AG08395 (cell line): ENCODE measurements around the gene OGFOD2.
"Not testable (repeated sequence)": the region's sequence is repeated elsewhere in the genome, so short reads cannot be mapped to it uniquely, and the experiment has no call there.

Experiments used
- DNase-seq: peaks from one replicate; pipeline ENCODE4 v3.0.0; 2012; ENCODE audit warnings: mixed read lengths, low spot score

Gene OGFOD2

DNA sequence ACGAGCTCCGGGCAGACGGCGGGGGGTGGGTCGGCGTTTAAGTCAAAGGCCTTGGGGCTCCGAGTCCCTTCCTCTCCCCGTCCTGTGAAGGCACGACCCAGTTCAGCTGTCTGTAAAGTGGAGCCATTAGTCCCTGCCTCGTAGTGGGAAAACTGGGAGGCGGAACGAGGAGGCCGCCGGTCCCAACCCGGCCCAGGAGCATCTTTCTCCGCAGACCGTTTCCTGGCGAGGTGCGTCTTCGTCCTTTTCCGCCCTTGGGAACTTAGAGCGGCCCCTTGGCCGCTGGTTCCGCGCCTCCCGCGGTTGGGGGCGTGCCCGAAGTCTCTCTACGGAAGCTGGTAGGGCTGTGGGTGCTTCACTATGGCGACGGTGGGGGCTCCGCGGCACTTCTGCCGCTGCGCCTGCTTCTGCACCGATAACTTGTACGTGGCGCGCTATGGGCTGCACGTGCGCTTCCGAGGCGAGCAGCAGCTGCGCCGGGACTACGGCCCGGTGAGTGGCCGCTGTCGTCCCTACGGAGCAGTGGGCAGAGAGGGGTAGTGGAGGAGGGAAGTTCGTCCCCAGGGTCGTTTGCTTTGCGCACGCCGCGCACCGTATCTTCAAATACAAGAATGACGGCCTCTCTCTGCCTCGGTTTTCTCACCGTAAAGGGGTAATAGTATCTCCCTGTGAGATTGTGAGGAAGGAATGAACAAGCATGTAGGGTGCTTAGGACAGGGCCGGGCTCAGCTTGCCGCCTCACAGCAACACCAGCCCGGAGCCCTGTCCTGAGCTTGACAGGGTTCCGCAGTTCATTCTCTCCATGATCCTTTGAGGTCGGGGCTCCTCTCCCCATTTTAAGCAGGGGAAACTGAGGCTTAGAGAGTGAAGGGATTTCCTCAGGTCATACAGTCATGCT is at the start of gene OGFOD2:
TSS of gene OGFOD2 (plus strand) at position 353 of the 898 bp plus-strand sequence. CDS start at position 361, 8 bp downstream.
- peak; percentile 91 for DNase-seq

DNA sequence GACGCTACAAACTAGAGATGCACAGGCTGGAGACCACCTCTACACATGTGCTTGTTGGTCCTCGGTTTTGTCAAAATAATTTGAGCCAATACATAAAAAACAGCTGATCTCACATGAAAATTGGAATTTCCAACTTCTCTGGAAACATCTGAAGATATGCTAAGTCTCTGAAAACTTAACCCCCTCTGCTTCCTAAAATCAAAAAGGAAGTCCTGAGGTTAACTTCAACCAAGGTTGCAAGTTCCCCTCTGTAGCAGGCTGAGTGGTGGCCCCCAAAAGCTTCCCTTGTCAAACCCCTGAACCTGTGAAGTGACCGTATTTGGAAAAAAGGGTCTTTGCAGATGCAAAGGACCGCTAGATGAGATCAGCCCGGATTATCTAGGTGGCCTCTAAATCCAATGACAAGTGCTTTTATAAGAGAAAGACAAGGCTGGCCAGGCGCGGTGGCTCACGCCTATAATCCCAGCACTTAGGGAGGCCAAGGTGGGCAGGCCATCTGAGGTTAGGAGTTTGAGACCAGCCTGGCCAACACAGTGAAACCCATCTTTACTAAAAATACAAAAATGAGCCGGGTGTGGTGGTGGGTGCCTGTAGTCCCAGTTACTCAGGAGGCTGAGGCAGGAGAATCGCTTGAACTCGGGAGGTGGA is 47.2 kb upstream of the OGFOD2 start:
- DNase-seq: no peak

DNA sequence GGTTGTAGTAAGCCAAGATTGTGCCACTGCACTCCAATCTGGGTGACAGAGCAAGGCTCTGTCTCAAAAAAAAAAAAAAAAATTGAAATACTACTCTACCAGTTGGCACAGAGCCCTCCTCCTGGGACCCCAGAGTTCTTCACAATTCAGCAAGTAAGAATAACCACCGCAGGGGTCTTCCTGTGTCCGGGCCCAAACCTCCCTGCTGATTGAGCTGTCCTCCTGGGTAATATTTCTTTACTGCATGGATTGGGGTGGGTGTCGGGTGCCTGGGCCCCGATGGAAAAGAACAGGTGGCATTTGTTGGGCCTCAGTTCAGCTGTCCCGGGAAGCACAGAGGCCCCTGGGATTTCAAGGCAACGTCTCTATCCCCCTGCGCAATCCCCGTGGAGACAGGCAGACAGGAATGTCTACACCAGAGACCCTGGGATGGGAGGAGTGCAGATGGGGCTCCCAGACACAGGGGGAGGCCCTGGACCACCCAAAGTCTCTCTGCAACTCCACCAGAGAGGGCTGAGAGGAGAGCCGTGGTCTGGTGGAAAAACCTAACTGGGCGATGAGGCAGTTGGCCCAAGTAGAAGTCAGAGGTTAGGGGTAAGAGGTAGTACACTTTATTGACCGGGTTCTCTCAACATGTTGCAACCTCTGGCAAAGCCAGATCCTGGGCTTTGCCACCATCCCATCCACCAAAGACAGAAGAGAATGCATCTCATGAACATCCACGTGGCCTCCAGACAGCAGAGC is 46.5 kb upstream of the OGFOD2 start:
- DNase-seq: no peak

DNA sequence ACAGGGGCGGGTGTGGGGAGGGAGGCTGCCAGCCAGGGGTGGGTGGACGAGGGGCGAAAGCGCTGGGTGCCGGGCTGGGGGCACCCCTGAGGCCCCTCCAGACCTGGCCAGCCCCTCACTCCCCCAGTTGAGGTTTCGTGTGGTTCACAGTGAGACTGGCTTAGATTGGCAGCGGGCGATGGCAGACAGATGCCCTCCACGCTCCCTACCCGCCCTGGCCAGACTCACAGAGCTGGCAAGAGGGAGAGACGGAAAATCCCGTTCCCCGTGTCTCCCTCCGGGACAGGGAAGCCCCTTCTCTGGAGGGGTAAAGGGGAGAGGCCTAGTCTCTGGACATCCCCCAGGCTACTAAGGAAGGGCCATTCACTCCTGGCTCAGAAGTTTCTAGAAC is 45.9 kb upstream of the OGFOD2 start:
- DNase-seq: no peak

DNA sequence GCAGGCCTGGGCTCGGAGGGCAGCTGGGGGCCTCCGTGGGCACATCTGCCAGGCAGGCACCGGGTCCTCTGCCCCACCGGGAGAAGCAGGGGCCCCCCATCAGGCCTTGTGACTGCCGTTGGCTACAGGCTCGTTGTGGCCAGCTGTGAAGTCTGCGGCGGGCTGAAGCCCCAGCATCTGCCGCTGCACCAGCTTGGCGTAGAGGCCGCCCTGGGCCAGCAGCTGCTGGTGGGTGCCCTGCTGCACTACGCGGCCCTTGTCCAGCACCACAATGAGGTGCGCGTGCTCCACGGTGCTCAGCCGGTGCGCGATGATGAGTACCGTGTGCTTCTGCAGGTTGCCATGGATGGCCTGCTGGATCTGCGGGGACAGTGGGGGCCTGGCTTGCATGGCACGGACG is 45.2 kb upstream of the OGFOD2 start:
- no peak for DNase-seq

DNA sequence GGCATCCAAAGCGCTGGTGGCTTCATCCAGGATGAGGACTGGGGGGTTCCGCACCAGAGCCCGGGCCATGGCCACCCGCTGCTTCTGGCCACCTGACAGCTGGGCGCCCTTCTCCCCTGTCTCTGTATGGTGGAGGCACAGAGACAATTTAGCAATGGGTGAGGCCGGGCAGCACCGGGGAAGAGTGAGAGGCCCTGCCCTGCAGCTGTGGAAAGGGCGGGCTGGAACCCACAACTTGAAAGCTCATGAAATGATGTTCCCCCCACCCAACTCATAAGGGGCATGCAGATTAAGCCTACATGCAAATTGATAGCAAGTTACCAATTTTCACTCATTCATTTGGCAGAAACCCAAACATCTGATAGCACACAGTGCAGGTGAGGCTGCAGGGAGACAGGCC is 42.8 kb upstream of the OGFOD2 start:
- no peak for DNase-seq

DNA sequence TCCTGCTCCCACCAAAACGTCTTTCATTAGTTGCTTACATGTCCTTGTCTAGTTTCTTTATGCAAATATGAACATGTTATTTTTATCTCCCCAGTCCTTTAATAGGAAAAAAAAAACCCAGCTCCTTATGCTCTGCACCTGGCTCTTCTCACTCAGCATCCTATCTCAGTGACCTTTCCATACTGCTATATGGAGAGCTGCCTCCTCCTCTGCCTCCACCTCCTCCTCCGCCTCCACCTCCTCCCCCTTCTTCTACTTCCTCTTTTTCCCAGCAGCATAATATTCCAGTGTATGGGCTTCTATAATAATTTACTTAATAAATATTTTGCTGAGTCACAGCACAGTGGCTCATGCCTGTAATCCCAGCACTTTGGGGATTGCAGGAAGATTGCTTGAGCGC is 40.3 kb upstream of the OGFOD2 start:
- DNase-seq: no peak

DNA sequence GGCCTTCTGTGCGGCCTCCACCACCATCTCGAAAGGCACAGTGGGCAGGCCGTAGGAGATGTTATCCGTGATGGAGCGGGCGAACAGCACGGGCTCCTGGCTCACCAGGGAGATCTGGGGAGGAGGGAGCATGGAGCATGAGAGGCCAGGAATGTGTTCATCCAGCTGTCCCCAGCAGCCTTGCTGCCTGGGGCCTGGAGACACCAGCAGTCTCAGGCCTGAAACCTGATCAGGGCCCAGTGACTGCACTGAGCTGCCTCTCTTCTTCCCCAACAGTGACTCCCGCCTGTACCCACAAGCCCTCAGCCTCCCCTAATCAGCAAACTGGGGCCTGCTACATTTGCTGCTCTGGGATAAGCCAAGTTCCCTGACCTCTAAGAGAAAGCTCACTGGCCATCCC is 39.7 kb upstream of the OGFOD2 start:
- DNase-seq: no peak

DNA sequence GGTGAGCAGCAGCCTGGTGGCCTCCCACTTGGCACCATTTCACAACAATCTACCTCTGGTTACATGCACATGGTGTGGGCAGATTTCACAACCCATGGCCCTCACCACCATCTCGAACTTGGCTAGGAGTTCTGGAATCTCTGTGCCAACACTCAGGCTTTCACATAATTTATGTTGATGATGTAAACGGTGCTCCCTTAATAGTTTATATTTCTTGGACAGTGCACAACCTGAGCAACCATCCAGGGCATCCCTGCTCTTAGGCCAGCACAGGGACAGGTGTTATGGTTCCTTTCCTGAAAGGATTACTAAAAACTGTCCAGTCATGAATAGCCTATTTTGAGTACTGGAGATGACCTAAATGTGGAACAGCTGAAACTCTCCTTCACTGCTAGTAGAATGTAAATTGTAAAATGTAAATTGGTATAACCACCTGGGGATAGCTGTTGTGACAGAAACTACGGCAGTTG is 37.4 kb upstream of the OGFOD2 start:
- no peak for DNase-seq

DNA sequence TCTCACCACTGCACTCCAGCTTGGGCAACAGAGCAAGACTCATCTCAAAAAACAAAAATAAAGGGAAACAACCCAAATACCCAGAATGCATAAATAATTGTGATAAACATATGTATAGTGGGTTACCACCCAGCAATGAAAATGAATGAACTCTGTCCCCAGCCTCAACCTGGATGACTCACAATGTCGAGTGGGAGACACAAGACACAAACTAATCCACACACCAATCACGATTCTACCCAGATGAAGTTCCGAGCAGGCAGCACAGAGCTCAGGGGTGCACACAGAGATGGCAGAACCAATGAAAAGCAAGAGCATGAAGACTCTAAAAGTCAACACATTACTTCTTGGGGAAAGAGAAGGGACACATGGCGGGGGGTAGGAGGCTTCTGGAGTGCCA is 35.9 kb upstream of the OGFOD2 start:
- no peak for DNase-seq

DNA sequence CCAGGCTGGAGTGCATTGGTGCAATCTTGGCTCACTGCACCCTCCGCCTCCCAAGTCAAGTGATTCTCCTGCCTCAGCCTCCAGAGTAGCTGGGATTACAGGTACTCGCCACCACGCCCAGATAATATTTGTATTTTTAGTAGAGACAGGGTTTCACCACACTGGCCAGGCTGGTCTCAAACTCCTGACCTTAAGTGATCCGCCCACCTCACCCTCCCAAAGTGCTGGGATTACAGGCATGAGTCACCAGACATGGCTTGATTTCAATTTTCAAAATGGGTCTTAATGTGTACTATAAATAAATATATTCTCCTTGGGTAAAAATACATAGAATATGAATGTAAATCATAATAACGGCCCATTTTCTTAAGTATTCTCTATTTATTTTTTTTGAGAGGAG is 33.7 kb upstream of the OGFOD2 start:
- DNase-seq: not testable (repeated sequence)

DNA sequence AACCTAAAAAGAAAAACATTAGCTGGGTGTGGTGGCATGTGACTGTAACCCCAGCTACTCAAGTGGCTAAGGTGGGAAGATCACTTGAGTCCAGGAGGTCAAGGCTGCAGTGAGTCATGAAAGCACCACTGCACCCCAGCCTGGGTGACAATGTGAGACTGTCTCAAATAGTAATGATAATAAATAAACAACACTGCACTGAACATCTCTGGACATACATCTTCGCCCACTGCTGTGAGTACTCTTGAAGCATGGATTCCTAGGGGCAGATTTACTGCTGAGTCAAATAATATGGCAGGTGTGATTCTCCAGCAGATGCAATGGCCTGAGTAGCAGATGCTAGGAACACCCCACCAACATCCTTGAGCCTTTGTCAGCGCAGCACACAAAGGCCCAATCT is 32.4 kb upstream of the OGFOD2 start:
- DNase-seq: no peak

DNA sequence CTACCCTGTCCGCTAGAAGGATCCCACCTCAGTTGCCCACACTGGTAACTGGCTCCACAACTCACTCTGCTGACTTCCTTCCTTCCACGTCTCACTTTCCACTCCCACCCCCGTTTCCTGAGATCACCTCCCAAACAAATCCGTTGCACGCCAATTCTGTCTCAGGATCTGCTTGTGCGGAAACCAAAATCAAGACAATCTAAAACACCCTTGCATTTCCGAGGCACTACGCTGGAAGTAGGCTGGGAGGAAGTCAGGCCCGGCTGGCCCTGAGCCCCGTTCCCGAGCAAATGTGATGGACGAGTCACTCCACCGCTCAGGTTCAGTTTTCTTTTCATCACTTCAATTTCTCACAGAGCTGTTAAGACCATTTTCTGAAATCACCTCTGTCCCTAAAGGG is 31.8 kb upstream of the OGFOD2 start:
- DNase-seq: no peak

DNA sequence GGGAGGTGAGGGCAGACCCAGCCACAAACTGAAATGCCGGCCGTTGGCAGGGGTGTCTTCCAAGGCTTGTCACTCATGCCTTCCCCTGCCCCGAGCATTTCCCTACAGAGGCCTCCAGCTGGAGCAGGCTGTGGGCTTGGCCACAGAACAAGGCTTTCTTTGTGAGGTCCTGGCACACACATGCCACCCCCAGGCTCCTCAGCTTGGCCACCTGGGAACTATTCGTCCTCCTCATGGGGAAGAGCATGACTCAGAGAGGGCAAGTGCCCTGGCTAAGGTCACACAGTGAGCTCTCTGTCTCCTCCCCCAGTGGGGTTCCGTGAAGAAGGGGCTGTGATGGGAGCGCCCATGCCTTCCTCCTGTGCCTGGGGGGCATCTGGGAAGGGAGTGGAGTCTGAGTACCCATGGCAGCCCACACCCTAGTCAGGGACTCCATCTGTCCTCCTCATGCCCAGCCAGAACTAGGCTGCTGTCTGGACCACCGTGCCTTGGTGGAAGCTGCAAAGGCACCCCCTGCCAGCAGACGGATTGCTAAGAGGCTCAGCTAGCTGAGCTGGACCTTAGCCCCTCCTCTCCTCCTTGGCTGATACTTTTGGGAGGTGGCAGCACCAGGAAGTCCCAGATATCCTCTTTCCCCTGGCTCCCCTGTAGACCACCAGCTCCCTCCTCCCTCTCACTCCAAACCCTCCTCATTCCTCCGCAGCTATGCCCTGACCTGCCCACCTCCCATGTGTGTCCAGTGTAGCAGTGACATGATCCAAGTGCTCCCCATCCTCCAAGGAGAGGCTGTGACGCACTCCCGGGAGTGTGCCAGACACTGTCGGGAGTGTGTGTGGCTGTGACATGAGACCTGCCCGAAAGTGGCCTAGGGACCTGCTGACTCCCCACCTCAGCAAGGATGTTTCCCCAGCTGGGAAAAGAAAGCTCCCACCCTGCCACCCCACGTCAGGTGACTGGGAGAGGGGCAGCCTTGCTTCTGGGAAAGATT is 30.1 kb upstream of the OGFOD2 start:
- DNase-seq: peak; percentile 41

DNA sequence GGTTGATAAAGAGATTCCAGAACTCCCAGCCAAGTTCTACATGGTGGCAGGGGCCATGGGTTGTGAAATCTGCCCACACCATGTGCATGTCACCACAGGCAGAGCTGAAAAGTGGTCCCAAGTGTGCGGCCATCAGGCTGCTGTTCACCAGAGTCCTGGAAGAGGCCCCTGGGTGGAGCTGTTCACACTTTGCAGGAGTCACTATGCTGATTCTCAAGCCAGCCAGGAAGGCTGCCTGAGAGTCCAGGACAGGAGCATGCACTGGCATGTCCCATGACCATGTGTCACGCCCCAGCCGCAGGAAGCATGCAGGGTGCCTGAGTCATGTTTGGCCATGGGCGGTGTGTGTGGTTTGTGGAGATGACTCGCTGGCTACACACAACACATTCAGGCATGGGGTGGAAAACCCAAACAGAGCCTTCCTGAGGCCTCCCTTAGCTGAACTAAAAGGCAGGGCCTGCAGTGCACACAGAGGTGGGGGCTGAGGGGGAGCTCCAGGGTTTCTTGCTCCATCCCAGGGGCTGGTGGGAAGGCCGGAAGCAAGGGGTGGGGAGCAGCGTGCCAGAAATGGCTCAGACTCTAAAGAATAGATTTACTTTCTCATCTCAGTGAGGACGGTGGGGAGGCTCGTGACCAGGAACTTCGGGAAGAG is 28.2 kb upstream of the OGFOD2 start:
- DNase-seq: peak; percentile 99

DNA sequence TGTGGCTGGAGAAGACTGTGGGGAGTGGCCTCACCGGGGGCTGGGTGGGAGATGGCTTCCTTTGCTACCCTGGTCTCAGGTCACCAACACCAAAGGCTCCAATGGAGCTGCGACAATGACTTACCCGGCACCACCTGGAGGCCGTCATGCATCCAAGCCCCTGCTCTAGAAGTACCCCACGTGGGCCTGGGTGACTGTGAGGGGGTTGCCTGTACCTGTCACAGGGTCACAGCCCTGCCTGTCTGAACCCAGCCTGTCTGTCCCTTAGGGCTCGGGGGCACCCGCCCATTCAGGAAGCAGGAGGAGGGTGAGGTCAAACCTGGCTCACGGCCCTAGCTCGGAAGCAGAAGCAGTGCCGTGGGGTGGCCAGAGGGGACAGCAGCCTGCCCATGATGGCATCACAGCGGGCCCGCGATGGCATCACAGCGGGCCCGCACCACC is 27.7 kb upstream of the OGFOD2 start:
- no peak for DNase-seq

DNA sequence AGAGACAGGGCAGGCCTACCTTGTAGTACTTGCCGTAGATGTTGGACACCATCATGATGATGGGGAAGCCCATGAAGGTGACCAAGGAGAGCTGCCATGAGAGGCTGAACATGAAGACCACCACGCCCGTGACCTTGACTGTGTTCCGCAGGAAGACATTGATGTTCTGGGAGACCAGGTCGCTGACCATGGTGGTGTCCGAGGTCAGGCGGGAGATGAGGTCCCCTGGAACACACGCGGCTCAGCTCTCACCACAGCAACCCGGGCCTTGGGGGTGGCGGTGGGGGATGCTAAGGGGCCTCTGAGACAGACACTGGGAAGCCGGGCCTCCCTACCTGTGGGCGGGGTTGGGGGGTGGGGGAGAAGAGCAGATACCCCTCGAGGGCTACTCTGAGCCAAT is 26.4 kb upstream of the OGFOD2 start:
- no peak for DNase-seq

DNA sequence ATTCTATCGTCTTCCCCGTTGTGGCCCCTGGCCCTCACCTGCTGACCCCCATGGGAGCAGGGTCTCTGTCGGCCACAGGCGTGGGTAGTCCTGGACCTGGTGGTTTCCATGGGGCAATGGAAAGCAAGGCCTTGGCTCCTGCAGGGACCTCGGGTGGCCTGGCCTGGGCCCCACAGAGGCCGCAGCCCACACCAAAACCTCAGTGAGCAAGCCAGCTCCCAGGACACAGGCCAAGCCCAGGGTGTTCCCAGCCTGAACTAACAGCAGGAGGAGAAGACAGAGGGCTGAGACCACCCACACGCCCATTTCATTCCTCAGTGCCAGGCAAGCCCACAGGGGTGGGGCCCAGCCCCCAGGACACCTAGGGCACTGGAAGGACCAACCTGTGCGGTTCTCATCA is 25.6 kb upstream of the OGFOD2 start:
- no peak for DNase-seq

DNA sequence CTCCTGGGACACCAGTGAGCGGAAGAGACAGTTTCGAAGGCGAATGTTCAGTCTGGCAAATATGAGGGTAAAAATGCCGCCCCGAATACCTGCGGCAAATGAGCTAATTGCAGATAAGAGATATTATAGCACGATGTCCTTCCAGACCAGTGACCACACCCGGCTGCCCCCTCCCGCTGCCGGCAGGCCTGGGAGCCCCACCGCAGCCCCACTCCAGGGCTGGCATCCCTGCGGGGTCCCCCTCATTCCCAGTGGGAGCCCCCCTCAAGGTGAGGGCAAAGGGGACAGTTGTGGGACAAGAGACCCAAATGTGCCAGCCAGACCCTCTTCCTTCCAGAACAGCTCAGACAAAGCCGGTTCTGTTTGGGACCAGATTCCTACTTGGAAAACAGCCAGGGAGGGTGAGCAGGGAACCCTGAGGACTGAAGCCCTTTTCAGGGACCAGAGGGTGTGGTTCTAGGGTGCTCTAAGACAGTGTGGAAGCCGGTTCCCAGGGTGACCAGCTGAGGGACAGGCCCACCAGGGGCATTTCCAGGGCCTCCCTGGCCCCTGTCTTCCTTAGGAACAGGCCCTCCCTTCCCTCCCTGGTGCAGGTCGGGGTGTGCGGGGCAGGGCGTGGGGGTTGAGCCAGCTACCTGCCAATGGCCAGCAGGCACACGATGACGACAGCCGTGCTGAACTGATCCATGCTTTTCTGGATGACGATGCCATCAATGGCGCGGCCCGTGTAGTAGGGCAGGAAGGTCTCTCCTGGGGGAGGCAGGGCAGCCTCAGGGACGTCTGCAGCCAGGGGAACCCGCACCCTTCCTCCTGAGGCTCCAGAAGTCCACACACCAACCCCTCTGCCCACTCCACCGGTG is 25.0 kb upstream of the OGFOD2 start:
- no peak for DNase-seq

DNA sequence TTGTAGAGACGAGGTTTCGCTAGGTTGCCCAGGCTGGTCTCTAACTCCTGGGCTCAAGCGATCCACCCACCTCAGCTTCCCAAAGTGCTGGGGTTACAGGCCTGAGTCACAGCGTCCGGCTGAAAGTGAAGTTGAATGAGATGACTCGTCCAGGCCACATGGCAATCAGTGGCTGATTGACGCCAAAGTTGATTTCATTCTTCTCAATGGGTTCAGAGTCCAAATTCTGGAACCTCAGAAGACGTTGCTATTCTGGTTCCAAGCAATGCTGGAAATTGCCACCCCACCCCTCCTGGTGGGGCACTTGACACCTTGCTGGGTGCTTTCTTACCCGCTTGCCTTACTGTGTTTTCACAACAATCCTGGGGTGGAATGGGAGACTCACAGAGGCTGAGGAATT is 23.6 kb upstream of the OGFOD2 start:
- DNase-seq: no peak
